Glutamatergic neuron (in vitro differentiated cells): ENCODE results near the gene MTNR1B. TPM values are rescaled to one million over a fixed set of nuclear protein-coding genes. Genes with fewer than 3 reads are reported as not detected.

Experiments
- DNase-seq: peaks from one replicate; pipeline ENCODE4 v3.0.0; 2022
- H3K27ac Mint-ChIP-seq: one replicate; pipeline ENCODE4 v1.8.0; 2020; ENCODE audit warnings: mild to moderate bottlenecking, mixed read lengths, inconsistent platforms; ENCODE audit not compliant: unreplicated experiment
- H3K27me3 Mint-ChIP-seq: one replicate; pipeline ENCODE4 v1.8.0; 2020; ENCODE audit warnings: mild to moderate bottlenecking, moderate library complexity, mixed read lengths, inconsistent platforms; ENCODE audit not compliant: unreplicated experiment
- H3K36me3 Mint-ChIP-seq: one replicate; pipeline ENCODE4 v1.8.0; 2020; ENCODE audit warnings: mild to moderate bottlenecking, mixed read lengths, inconsistent platforms; ENCODE audit not compliant: unreplicated experiment
- H3K4me1 Mint-ChIP-seq: one replicate; pipeline ENCODE4 v1.8.0; 2020; ENCODE audit warnings: mild to moderate bottlenecking, low read depth, mixed read lengths, inconsistent platforms; ENCODE audit not compliant: unreplicated experiment
- H3K4me3 Mint-ChIP-seq: one replicate; pipeline ENCODE4 v1.8.0; 2020; ENCODE audit warnings: mild to moderate bottlenecking, mixed read lengths, inconsistent platforms; ENCODE audit not compliant: unreplicated experiment
- H3K9me3 Mint-ChIP-seq: one replicate; pipeline ENCODE4 v1.8.0; 2020; ENCODE audit warnings: mild to moderate bottlenecking, moderate library complexity, mixed read lengths, inconsistent platforms; ENCODE audit not compliant: unreplicated experiment
- CTCF ChIP-seq: fragments of 200-600 bp; sonication (generic); IDR thresholded peaks from one replicate; pipeline ENCODE4 v1.5.0; 2021; ENCODE audit not compliant: partially characterized antibody, unreplicated experiment
- total RNA-seq: library from RNA; stranded (reverse); fragmentation: NEBNext Ultra II Directional; extraction: Animal tissue kit (Norgen Biotek cat#: 25700); gene quantifications from one replicate; pipeline ENCODE4 v1.2.1, GENCODE V29; 2021; ENCODE audit not compliant: unreplicated experiment

Gene MTNR1B
- total RNA-seq, 1 donor from 2014 or later = not detected

- Mint-ChIP-seq H3K4me1 (no peaks in the 10 kb centered on the region), H3K9me3 (no peaks in the 10 kb centered on the region), H3K4me3 (no peak overlapping the region), H3K27ac (no peak overlapping the region), H3K36me3 (no peaks in the 10 kb centered on the region), H3K27me3 (peaks cover 8% of the 10 kb centered on the region)
- no peak for DNase-seq
- no peak for TF ChIP-seq CTCF
Measured at GRCh38 chr11:92965196-92965595, 4.3 kb upstream of the MTNR1B start.

- no peaks in the 10 kb centered on the region for H3K36me3 Mint-ChIP-seq
- H3K27ac Mint-ChIP-seq = no peak overlapping the region
- H3K4me1 Mint-ChIP-seq = no peaks in the 10 kb centered on the region
- no peak for TF ChIP-seq CTCF
- H3K27me3 Mint-ChIP-seq = peaks cover 10% of the 10 kb centered on the region
- H3K4me3 Mint-ChIP-seq = no peak overlapping the region
- H3K9me3 Mint-ChIP-seq = no peaks in the 10 kb centered on the region
- no peak for DNase-seq
Measured at GRCh38 chr11:92967178-92967577, 2.3 kb upstream of the MTNR1B start.

- Mint-ChIP-seq H3K36me3 (no peaks in the 10 kb centered on the region), H3K4me3 (no peak overlapping the region), H3K4me1 (no peaks in the 10 kb centered on the region), H3K27me3 (peaks cover 10% of the 10 kb centered on the region), H3K9me3 (no peaks in the 10 kb centered on the region), H3K27ac (no peak overlapping the region)
- TF ChIP-seq CTCF = no peak
- DNase-seq = no peak
Measured at GRCh38 chr11:92967867-92968266, 1.6 kb upstream of the MTNR1B start.

- Mint-ChIP-seq H3K27ac (no peak overlapping the region), H3K4me3 (peak overlapping the region; percentile 77), H3K36me3 (no peaks in the 10 kb centered on the region), H3K27me3 (peaks cover 14% of the 10 kb centered on the region), H3K4me1 (no peaks in the 10 kb centered on the region), H3K9me3 (peaks cover 3% of the 10 kb centered on the region)
- no peak for TF ChIP-seq CTCF
- no peak for DNase-seq
Measured at GRCh38 chr11:92969293-92969633, 188 bp upstream of the MTNR1B start.

GRCh38 chr11:92972248-92972647, 2.8 kb downstream of the MTNR1B start:
- Mint-ChIP-seq H3K27me3 (peaks cover 14% of the 10 kb centered on the region), H3K27ac (no peak overlapping the region), H3K4me3 (no peak overlapping the region), H3K4me1 (no peaks in the 10 kb centered on the region), H3K9me3 (peaks cover 4% of the 10 kb centered on the region), H3K36me3 (no peaks in the 10 kb centered on the region)
- no peak for TF ChIP-seq CTCF
- no peak for DNase-seq
